ENCODE data around the gene KLHL8. TPM values are rescaled to one million over a fixed set of nuclear protein-coding genes. Genes with fewer than 3 reads are reported as not detected.

KLHL8 gene
- total RNA-seq, 2 donors from 2014 or later: 4.3 to 11.2 TPM

DNA sequence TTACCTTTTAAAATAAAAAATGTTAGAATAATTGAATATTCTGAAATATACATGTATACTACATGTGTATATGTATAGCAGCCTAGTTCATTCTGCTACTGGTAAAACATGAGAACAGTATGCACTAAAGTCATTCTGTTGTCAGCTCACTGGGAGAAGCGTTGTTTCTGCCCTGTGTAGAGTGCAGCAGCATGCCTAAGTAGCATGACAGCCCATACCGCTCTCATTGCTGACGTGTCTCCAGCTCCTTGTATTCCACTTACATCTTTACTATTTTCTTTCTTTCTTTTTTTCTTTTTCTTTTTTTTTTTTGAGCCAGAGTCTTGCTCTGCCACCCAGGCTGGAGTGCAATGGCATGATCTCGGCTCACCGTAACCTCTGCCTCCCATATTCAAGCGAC is 90.7 kb downstream of the KLHL8 start:
- Mint-ChIP-seq H3K4me1 (peaks cover 19% of the 10 kb centered on the region), H3K9me3 (peaks cover 3% of the 10 kb centered on the region), H3K27ac (no peak overlapping the region), H3K36me3 (ENCODE audit: low read depth) (peaks cover 94% of the 10 kb centered on the region), H3K27me3 (ENCODE audit: insufficient read depth) (no peaks in the 10 kb centered on the region), H3K4me3 (no peak overlapping the region)
- TF ChIP-seq, protein P1, sequence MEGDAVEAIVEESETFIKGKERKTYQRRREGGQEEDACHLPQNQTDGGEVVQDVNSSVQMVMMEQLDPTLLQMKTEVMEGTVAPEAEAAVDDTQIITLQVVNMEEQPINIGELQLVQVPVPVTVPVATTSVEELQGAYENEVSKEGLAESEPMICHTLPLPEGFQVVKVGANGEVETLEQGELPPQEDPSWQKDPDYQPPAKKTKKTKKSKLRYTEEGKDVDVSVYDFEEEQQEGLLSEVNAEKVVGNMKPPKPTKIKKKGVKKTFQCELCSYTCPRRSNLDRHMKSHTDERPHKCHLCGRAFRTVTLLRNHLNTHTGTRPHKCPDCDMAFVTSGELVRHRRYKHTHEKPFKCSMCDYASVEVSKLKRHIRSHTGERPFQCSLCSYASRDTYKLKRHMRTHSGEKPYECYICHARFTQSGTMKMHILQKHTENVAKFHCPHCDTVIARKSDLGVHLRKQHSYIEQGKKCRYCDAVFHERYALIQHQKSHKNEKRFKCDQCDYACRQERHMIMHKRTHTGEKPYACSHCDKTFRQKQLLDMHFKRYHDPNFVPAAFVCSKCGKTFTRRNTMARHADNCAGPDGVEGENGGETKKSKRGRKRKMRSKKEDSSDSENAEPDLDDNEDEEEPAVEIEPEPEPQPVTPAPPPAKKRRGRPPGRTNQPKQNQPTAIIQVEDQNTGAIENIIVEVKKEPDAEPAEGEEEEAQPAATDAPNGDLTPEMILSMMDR (conservative IDR thresholded peaks at IDR 0.05): no peak
- Histone ChIP-seq H3K27ac (ENCODE audit: low read depth, low read length) (no peak overlapping the region), H3K4me1 (ENCODE audit: control insufficient read depth, insufficient read depth, low read length) (no peaks in the 10 kb centered on the region), H3K27me3 (ENCODE audit: control insufficient read depth, insufficient read depth, low read length, poor library complexity, severe bottlenecking) (no peaks in the 10 kb centered on the region), H3K9ac (ENCODE audit: extremely low read depth, low read length, poor library complexity, severe bottlenecking) (no peak overlapping the region), H3K36me3 (ENCODE audit: control insufficient read depth, insufficient read depth, low read length) (peaks cover 100% of the 10 kb centered on the region), H3K9me3 (ENCODE audit: control insufficient read depth, low read length) (peaks cover 5% of the 10 kb centered on the region), H3K4me3 (ENCODE audit: low read length) (no peak overlapping the region)
- WGBS, 2 experiments (ENCODE audit: insufficient coverage in 1 of 2, insufficient read length in 1 of 2): 94% methylated on average over 4 to 6 of the region's 6 CpGs
- DNase-seq: no peak

DNA sequence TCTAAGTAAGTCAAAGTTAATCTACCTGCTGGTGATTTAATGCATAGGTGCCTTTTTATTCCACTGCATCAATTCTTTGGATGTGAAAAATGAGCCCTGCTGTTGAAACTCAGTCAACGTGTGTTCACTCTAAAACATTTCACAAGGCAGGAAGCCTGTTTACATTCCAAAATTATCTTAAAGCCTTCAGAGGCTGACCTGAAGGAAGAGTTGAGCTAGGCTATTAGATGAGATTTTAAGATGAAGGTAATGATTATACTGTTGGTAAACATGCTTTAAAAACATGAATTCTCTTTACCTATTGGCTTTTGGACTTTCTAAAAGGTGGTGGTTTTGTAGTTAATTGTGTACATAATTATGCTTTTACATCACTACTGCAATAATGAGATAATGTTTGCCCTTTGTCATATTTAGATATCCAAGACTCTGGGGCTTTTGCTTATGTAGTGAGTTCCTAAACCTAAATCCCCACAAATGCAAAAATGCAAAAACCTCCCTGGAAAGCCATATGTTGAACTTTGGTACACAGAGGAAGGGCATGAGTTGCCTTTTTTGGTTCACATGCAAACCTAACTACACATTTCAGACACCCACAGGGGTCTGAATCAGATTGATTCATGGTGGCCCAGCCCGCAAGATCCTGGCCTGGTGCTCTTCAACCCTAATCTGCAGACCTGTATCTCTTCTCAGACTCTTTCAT is 92.3 kb downstream of the KLHL8 start:
- H3K36me3 ChIP-seq (ENCODE audit: control insufficient read depth, insufficient read depth, low read length): peaks cover 100% of the 10 kb centered on the region

DNA sequence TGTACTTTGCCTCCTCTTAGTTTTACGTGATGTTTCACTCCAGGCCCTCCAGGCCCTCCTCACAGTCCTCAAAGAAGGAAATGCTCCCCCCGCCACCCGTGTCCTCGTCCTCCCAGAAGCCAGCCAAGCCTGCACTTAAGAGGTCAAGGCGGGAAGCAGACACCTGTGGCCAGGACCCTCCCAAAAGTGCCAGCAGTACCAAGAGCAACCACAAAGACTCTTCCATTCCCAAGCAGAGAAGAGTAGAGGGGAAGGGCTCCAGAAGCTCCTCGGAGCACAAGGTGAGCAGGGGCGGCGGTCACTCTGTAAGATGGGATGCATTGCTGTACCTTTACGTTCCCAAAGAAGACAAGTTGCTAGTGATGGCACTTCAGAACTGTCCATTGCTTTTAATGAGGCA is 94.4 kb downstream of the KLHL8 start:
- 92 to 100% methylated on average over 6 to 9 of the region's 9 CpGs for WGBS, 2 experiments (ENCODE audit: insufficient coverage in 1 of 2, insufficient read length in 1 of 2)
- no peak overlapping the region for H3K9ac ChIP-seq (ENCODE audit: extremely low read depth, low read length, poor library complexity, severe bottlenecking)
- H3K4me1 ChIP-seq (ENCODE audit: control insufficient read depth, insufficient read depth, low read length): no peaks in the 10 kb centered on the region
- H3K27ac Mint-ChIP-seq: no peak overlapping the region
- peaks cover 94% of the 10 kb centered on the region for H3K36me3 ChIP-seq (ENCODE audit: control insufficient read depth, insufficient read depth, low read length)
- peaks cover 6% of the 10 kb centered on the region for H3K4me1 Mint-ChIP-seq
- no peak overlapping the region for H3K4me3 ChIP-seq (ENCODE audit: low read length)
- H3K9me3 Mint-ChIP-seq: no peaks in the 10 kb centered on the region
- H3K27ac ChIP-seq (ENCODE audit: low read depth, low read length): no peak overlapping the region
- H3K27me3 Mint-ChIP-seq (ENCODE audit: insufficient read depth): no peaks in the 10 kb centered on the region
- H3K27me3 ChIP-seq (ENCODE audit: control insufficient read depth, insufficient read depth, low read length, poor library complexity, severe bottlenecking): no peaks in the 10 kb centered on the region
- H3K36me3 Mint-ChIP-seq (ENCODE audit: low read depth): peaks cover 73% of the 10 kb centered on the region
- H3K4me3 Mint-ChIP-seq: no peak overlapping the region
- no peaks in the 10 kb centered on the region for H3K9me3 ChIP-seq (ENCODE audit: control insufficient read depth, low read length)
- DNase-seq: no peak
- TF ChIP-seq, protein P1 (conservative IDR thresholded peaks at IDR 0.05): no peak

More for the DNA sequence above, 92.3 kb downstream of the KLHL8 start:
- WGBS, 2 experiments (ENCODE audit: insufficient coverage in 1 of 2, insufficient read length in 1 of 2): 96 to 100% methylated on average over 1 to 2 of the region's 2 CpGs
- H3K9ac ChIP-seq (ENCODE audit: extremely low read depth, low read length, poor library complexity, severe bottlenecking): no peak overlapping the region
- Mint-ChIP-seq H3K36me3 (ENCODE audit: low read depth) (peaks cover 86% of the 10 kb centered on the region), H3K27me3 (ENCODE audit: insufficient read depth) (no peaks in the 10 kb centered on the region), H3K4me3 (no peak overlapping the region), H3K27ac (no peak overlapping the region), H3K4me1 (peaks cover 6% of the 10 kb centered on the region), H3K9me3 (peaks cover 3% of the 10 kb centered on the region)
- no peak overlapping the region for H3K4me3 ChIP-seq (ENCODE audit: low read length)
- H3K9me3 ChIP-seq (ENCODE audit: control insufficient read depth, low read length): peaks cover 5% of the 10 kb centered on the region
- H3K4me1 ChIP-seq (ENCODE audit: control insufficient read depth, insufficient read depth, low read length): no peaks in the 10 kb centered on the region
- DNase-seq: no peak
- no peak overlapping the region for H3K27ac ChIP-seq (ENCODE audit: low read depth, low read length)
- TF ChIP-seq, protein P1 (conservative IDR thresholded peaks at IDR 0.05): no peak
- no peaks in the 10 kb centered on the region for H3K27me3 ChIP-seq (ENCODE audit: control insufficient read depth, insufficient read depth, low read length, poor library complexity, severe bottlenecking)
